ENCODE data around the gene BMF. TPM values are rescaled to one million over a fixed set of nuclear protein-coding genes. Genes with fewer than 3 reads are reported as not detected.

Gene BMF
- total RNA-seq, result 0.85 and 2.4 TPM in 2 replicates

GRCh38 chr15:40108855-40109735, at the start of gene BMF:
Gene BMF (minus strand): TSS chr15:40108879. CDS start chr15:40106086, 2,793 bp downstream.

GRCh38 chr15:40038638-40039543, 69.8 kb downstream of the BMF start, which contains the start of gene SRP14:
Gene SRP14 (minus strand): TSS chr15:40039181. CDS start chr15:40039116, 65 bp downstream.

Other genes with a start within 250 kb of the BMF start
- 2.6 and 23.9 TPM in 2 replicates for gene GPR176, start 188.6 kb downstream of the BMF start, total RNA-seq
- 54.2 and 55.0 TPM in 2 replicates for gene EIF2AK4, start 174.8 kb downstream of the BMF start, total RNA-seq
- gene SRP14, start 69.7 kb downstream of the BMF start, total RNA-seq, result 101 and 108 TPM in 2 replicates
- gene BUB1B, start 52.2 kb upstream of the BMF start, total RNA-seq, result 1.7 and 2.3 TPM in 2 replicates
- 12.8 and 13.4 TPM in 2 replicates for gene PAK6, start 130.2 kb upstream of the BMF start, total RNA-seq
- not detected in 2 replicates for gene ANKRD63, start 174.2 kb upstream of the BMF start, total RNA-seq
- under 0.01 TPM in 1 of 2 replicates, not detected in the other for gene PLCB2, start 199.1 kb upstream of the BMF start, total RNA-seq
- 8.3 and 10.6 TPM in 2 replicates for gene INAFM2, start 214.8 kb upstream of the BMF start, total RNA-seq
- gene CCDC9B, start 232.1 kb upstream of the BMF start, total RNA-seq, result 5.3 and 36.4 TPM in 2 replicates
- gene PHGR1, start 242.2 kb upstream of the BMF start, total RNA-seq, result not detected in 2 replicates
- gene DISP2, start 249.3 kb upstream of the BMF start, total RNA-seq, result under 0.01 TPM in 2 replicates